ENCODE data around the gene DBNDD1. TPM values are rescaled to one million over a fixed set of nuclear protein-coding genes. Genes with fewer than 3 reads are reported as not detected.

DBNDD1 gene
- polyA plus RNA-seq, 1 donor, result 10.6 TPM

GRCh38 chr16:89964201-89964600, 55.1 kb downstream of the DBNDD1 start:
- no peak for DNase-seq

- DNase-seq, result no peak
Measured at GRCh38 chr16:89962754-89963498, 56.3 kb downstream of the DBNDD1 start.

GRCh38 chr16:89961920-89962319, 57.3 kb downstream of the DBNDD1 start:
- no peak for DNase-seq

GRCh38 chr16:89960966-89961365, 58.3 kb downstream of the DBNDD1 start:
- no peak for DNase-seq

GRCh38 chr16:89958596-89958995, 60.7 kb downstream of the DBNDD1 start:
- no peak for DNase-seq

GRCh38 chr16:89958068-89958467, 61.2 kb downstream of the DBNDD1 start:
- no peak for DNase-seq

GRCh38 chr16:89957216-89957785, 62.0 kb downstream of the DBNDD1 start:
- no peak for DNase-seq

GRCh38 chr16:89956505-89957215, 62.6 kb downstream of the DBNDD1 start:
- DNase-seq, result no peak

- no peak for DNase-seq
Measured at GRCh38 chr16:89955001-89955685, 64.1 kb downstream of the DBNDD1 start.

Other genes with a start within 250 kb of the DBNDD1 start
- 50.2 TPM for gene FANCA, start 202.8 kb downstream of the DBNDD1 start, polyA plus RNA-seq (ENCODE audit: insufficient read length)
- gene SPIRE2, start 191.0 kb downstream of the DBNDD1 start, polyA plus RNA-seq (ENCODE audit: insufficient read length), result 15.7 TPM
- 168 TPM for gene TCF25, start 145.9 kb downstream of the DBNDD1 start, polyA plus RNA-seq (ENCODE audit: insufficient read length)
- 4.9 TPM for gene MC1R, start 100.6 kb downstream of the DBNDD1 start, polyA plus RNA-seq (ENCODE audit: insufficient read length)
- 8.8 TPM for gene TUBB3, start 96.1 kb downstream of the DBNDD1 start, polyA plus RNA-seq (ENCODE audit: insufficient read length)
- gene DEF8, start 70.7 kb downstream of the DBNDD1 start, polyA plus RNA-seq (ENCODE audit: insufficient read length), result 38.6 TPM
- gene PRDM7, start 57.9 kb upstream of the DBNDD1 start, polyA plus RNA-seq (ENCODE audit: insufficient read length), result 0.91 TPM

Data from left kidney (tissue), 2 donors.